Mesenchymal stem cell (in vitro differentiated cells and primary cell): ENCODE measurements around the gene CASQ2.

Source experiments
- DNase-seq: peaks from one replicate; pipeline ENCODE4 v3.0.0-alpha.2; 2013
- H2AFZ ChIP-seq: one replicate; pipeline ENCODE4 v1.6.1; 2013; ENCODE audit warnings: low read depth, mild to moderate bottlenecking, control low read depth, inconsistent platforms, low read length, moderate library complexity
- H2AK5ac ChIP-seq: 2 replicates; pipeline ENCODE4 v1.6.1; 2013; ENCODE audit warnings: low read length, moderate library complexity, mild to moderate bottlenecking, inconsistent platforms; ENCODE audit not compliant: severe bottlenecking
- H2BK120ac ChIP-seq: one replicate; pipeline ENCODE4 v1.6.1; 2013; ENCODE audit warnings: low read depth, mild to moderate bottlenecking, inconsistent platforms, low read length, moderate library complexity
- H2BK12ac ChIP-seq, 2 experiments: one replicate each; pipeline ENCODE4 v1.6.1; 2013; ENCODE audit warnings: inconsistent platforms in 2 of 2, low read length in 2 of 2, mild to moderate bottlenecking in 2 of 2, moderate library complexity in 2 of 2, control low read depth in 1 of 2
- H2BK15ac ChIP-seq: one replicate; pipeline ENCODE4 v1.6.1; 2013; ENCODE audit warnings: mild to moderate bottlenecking, low read depth, inconsistent platforms; ENCODE audit not compliant: poor library complexity, severe bottlenecking
- H2BK5ac ChIP-seq: 2 replicates; pipeline ENCODE4 v1.6.1; 2013; ENCODE audit warnings: low read depth, mild to moderate bottlenecking, low read length, control low read depth, inconsistent platforms; ENCODE audit not compliant: poor library complexity, severe bottlenecking
- H3K14ac ChIP-seq, 2 experiments: one replicate each; pipeline ENCODE4 v1.6.1; 2013; ENCODE audit warnings: inconsistent platforms in 2 of 2, low read length in 2 of 2, control low read depth in 1 of 2, mild to moderate bottlenecking in 1 of 2, moderate library complexity in 1 of 2
- H3K18ac ChIP-seq, 2 experiments: one replicate each; pipeline ENCODE4 v1.6.1; 2013; ENCODE audit warnings: inconsistent platforms in 2 of 2, low read length in 2 of 2, control low read depth in 1 of 2, low read depth in 1 of 2, mild to moderate bottlenecking in 1 of 2
- H3K23ac ChIP-seq, 2 experiments: one replicate each; pipeline ENCODE4 v1.6.1; 2013; ENCODE audit warnings: inconsistent platforms in 2 of 2, low read length in 2 of 2, mild to moderate bottlenecking in 2 of 2, moderate library complexity in 2 of 2, control low read depth in 1 of 2
- H3K27ac ChIP-seq: 2 replicates; pipeline ENCODE4 v1.5.1; 2013; ENCODE audit warnings: mild to moderate bottlenecking, moderate library complexity, low read length, control low read depth, inconsistent platforms; ENCODE audit not compliant: poor library complexity, severe bottlenecking
- H3K27me3 ChIP-seq, 2 experiments: 2 replicates each; pipeline versions ENCODE4 v1.6.1 to v1.7.0; 2013; ENCODE audit warnings: low read length in 2 of 2, mild to moderate bottlenecking in 2 of 2, moderate library complexity in 2 of 2, control low read depth in 1 of 2, inconsistent platforms in 1 of 2; ENCODE audit not compliant: control insufficient read depth in 1 of 2, insufficient read depth in 1 of 2
- H3K36me3 ChIP-seq, 2 experiments: 2 replicates each; pipeline versions ENCODE4 v1.6.1 to v1.7.0; 2013; ENCODE audit warnings: low read length in 2 of 2, control low read depth in 1 of 2, inconsistent platforms in 1 of 2, low read depth in 1 of 2, mild to moderate bottlenecking in 1 of 2; ENCODE audit not compliant: insufficient read depth in 2 of 2, control insufficient read depth in 1 of 2
- H3K4ac ChIP-seq, 2 experiments: one replicate each; pipeline ENCODE4 v1.6.1; 2013; ENCODE audit warnings: inconsistent platforms in 2 of 2, low read length in 2 of 2, mild to moderate bottlenecking in 2 of 2, moderate library complexity in 2 of 2, control low read depth in 1 of 2, low read depth in 1 of 2
- H3K4me1 ChIP-seq: 2 replicates; pipeline ENCODE4 v1.6.1; 2013; ENCODE audit warnings: low read depth, low read length, control low read depth; ENCODE audit not compliant: control insufficient read depth, insufficient read depth
- H3K4me2 ChIP-seq: 2 replicates; pipeline ENCODE4 v1.6.1; 2013; ENCODE audit warnings: low read length, mild to moderate bottlenecking, inconsistent platforms; ENCODE audit not compliant: poor library complexity, severe bottlenecking
- H3K4me3 ChIP-seq, 2 experiments: 2 replicates each; pipeline versions ENCODE4 v1.5.1 to v1.7.0; 2013; ENCODE audit warnings: low read length in 2 of 2, mild to moderate bottlenecking in 2 of 2, control low read depth in 1 of 2, low read depth in 1 of 2; ENCODE audit not compliant: insufficient read depth in 1 of 2
- H3K79me1 ChIP-seq: replicated peaks from 2 replicates; pipeline ENCODE4 v1.6.1; 2013; ENCODE audit warnings: mild to moderate bottlenecking, control low read depth, low read length, inconsistent platforms; ENCODE audit not compliant: poor library complexity, severe bottlenecking
- H3K9ac ChIP-seq: 2 replicates; pipeline ENCODE4 v1.7.0; 2013; ENCODE audit warnings: mild to moderate bottlenecking, low read length, moderate library complexity
- H3K9me3 ChIP-seq: 2 replicates; pipeline ENCODE4 v1.7.0; 2013; ENCODE audit warnings: mild to moderate bottlenecking, low read length; ENCODE audit not compliant: control insufficient read depth
- H4K8ac ChIP-seq: one replicate; pipeline ENCODE4 v1.6.1; 2013; ENCODE audit warnings: inconsistent platforms, mild to moderate bottlenecking, low read length, moderate library complexity
- H4K91ac ChIP-seq: one replicate; pipeline ENCODE4 v1.6.1; 2013; ENCODE audit warnings: mild to moderate bottlenecking, low read length, inconsistent platforms
- WGBS: methylation state at CpG from one replicate; pipeline ENCODE4 v1.1.7; 2013; ENCODE audit warnings: mixed read lengths; 5-methylcytosine and 5-hydroxymethylcytosine counted together

Gene CASQ2

DNA sequence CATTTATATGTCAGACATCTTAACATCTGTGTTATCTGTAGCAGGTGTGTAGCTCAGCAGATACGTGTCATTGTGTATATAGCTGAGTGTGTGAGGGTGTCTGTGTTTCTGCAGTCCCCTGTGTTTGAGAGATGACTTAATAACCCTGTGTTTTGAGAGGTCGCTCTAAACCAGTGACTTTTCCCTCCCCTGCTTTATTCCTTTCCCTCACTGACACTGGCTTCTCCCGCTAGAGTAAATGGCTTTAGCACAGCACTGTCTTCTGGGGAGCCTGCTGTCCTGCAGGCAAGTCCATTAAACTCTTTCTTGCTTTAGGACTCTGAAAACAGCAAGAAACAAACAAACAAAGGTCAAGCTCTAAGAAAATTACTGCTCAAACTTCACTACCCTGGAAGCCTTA is 73.7 kb downstream of the CASQ2 start:
- Histone ChIP-seq H3K36me3 (peaks cover 22 to 35% of the 10 kb centered on the region in 2 experiments), H2AK5ac (no peak overlapping the region), H3K9me3 (no peaks in the 10 kb centered on the region), H3K27me3 (no peaks in the 10 kb centered on the region), H3K4ac (no peak overlapping the region), H3K14ac (no peak overlapping the region), H2BK15ac (no peak overlapping the region), H3K23ac (no peak overlapping the region), H2BK120ac (no peak overlapping the region), H4K91ac (no peak overlapping the region), H3K4me1 (no peaks in the 10 kb centered on the region), H3K18ac (no peak overlapping the region), H3K27ac (no peak overlapping the region), H2BK5ac (no peak overlapping the region), H3K4me2 (no peak overlapping the region), H2AFZ (no peak overlapping the region), H3K79me1 (no peaks in the 10 kb centered on the region), H3K9ac (no peak overlapping the region), H2BK12ac (no peak overlapping the region), H3K4me3 (no peak overlapping the region), H4K8ac (no peak overlapping the region)
- no peak for DNase-seq
- WGBS, result 61% methylated on average over 3 of the region's 3 CpGs

DNA sequence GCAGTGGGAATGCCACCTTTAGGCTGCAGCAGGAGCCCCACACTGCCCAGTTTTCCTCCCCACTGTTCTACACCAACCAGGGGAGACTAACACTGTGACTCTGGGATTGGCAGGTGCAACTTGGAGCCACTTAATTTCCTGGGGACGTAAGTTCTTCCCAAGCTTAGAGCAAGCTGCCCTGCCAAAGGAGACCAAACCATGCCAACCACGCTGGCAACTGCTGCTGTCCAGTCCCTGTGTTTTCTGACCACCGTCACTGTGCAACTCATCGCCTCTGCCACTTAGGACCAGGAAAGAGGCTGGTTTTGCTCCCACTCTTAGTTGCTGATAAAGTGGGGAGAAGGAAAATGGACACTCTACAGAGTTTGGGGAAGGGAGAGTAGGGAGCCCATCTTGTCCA is 76.3 kb downstream of the CASQ2 start:
- Histone ChIP-seq H4K8ac (no peak overlapping the region), H2BK5ac (no peak overlapping the region), H3K79me1 (no peaks in the 10 kb centered on the region), H2BK15ac (no peak overlapping the region), H2BK12ac (no peak overlapping the region), H3K27me3 (no peaks in the 10 kb centered on the region), H3K23ac (no peak overlapping the region), H2AFZ (no peak overlapping the region), H4K91ac (no peak overlapping the region), H2AK5ac (no peak overlapping the region), H3K4me1 (no peaks in the 10 kb centered on the region), H3K14ac (no peak overlapping the region), H3K27ac (no peak overlapping the region), H3K9me3 (no peaks in the 10 kb centered on the region), H3K18ac (no peak overlapping the region), H3K4me2 (no peak overlapping the region), H2BK120ac (no peak overlapping the region), H3K36me3 (peaks cover 29 to 36% of the 10 kb centered on the region in 2 experiments), H3K9ac (no peak overlapping the region), H3K4ac (no peak overlapping the region), H3K4me3 (no peak overlapping the region)
- no peak for DNase-seq
- WGBS, result 97% methylated on average over 4 of the region's 4 CpGs

DNA sequence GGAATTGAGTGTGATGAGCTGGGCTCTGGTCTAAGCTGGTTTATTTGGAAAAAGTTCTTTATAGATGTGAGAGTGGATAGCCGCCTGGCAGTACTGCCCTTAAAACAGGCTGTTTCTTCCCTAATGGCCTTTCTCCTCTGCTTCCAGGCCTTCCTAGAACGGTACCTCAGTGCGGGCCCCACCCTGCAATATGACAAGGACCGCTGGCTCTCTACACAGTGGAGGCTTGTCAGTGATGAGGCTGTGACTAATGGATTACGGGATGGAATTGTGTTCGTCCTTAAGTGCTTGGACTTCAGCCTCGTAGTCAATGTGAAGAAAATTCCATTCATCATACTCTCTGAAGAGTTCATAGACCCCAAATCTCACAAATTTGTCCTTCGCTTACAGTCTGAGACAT is 77.5 kb downstream of the CASQ2 start:
- Histone ChIP-seq H3K4ac (no peak overlapping the region), H2BK15ac (no peak overlapping the region), H3K4me3 (no peak overlapping the region), H3K4me1 (no peaks in the 10 kb centered on the region), H3K4me2 (no peak overlapping the region), H3K18ac (no peak overlapping the region), H3K79me1 (no peaks in the 10 kb centered on the region), H2BK120ac (no peak overlapping the region), H4K91ac (no peak overlapping the region), H3K23ac (no peak overlapping the region), H2AFZ (no peak overlapping the region), H3K36me3 (peaks cover 29 to 44% of the 10 kb centered on the region in 2 experiments), H3K9ac (no peak overlapping the region), H3K14ac (no peak overlapping the region), H4K8ac (no peak overlapping the region), H3K27ac (no peak overlapping the region), H3K27me3 (no peaks in the 10 kb centered on the region), H3K9me3 (no peaks in the 10 kb centered on the region), H2BK5ac (no peak overlapping the region), H2AK5ac (no peak overlapping the region), H2BK12ac (no peak overlapping the region)
- no peak for DNase-seq
- 96% methylated on average over 7 of the region's 8 CpGs for WGBS

DNA sequence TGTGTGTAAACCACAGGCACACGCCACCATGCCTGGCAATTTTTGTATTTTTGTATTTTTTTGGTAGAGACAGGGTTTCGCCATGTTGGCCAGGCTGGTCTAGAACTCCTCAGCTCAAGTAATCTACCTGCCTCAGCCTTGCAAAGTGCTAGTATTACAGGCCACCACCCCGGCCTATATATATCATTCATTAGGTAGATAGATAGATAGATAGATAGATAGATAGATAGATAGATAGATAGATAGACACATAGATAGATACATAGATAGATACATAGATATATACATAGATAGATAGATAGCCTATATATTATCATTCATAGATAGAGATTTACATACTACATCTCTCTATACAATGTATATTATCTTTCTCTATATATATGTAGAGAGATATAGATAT is 80.8 kb downstream of the CASQ2 start:
- Histone ChIP-seq H3K4me3 (no peak overlapping the region), H2AK5ac (no peak overlapping the region), H3K27me3 (no peaks in the 10 kb centered on the region), H3K36me3 (peaks cover 42 to 67% of the 10 kb centered on the region in 2 experiments), H3K4ac (no peak overlapping the region), H3K4me2 (no peak overlapping the region), H3K4me1 (no peaks in the 10 kb centered on the region), H3K27ac (no peak overlapping the region), H3K9me3 (no peaks in the 10 kb centered on the region), H2BK5ac (no peak overlapping the region), H4K91ac (no peak overlapping the region), H2BK15ac (no peak overlapping the region), H2BK12ac (no peak overlapping the region), H3K9ac (no peak overlapping the region), H3K18ac (no peak overlapping the region), H2AFZ (no peak overlapping the region), H3K79me1 (peaks cover 11% of the 10 kb centered on the region), H2BK120ac (no peak overlapping the region), H4K8ac (no peak overlapping the region), H3K23ac (no peak overlapping the region), H3K14ac (no peak overlapping the region)
- DNase-seq, result no peak
- no CpG with 5 or more reads among the region's 3 CpGs for WGBS
